Activated CD8-positive, alpha-beta memory T cell treated with anti-CD3 and anti-CD28 coated beads for 4 hours (primary cell): Measurements from ENCODE around the gene ACVR2B.

ENCODE experiments used
- DNase-seq, 2 donors: peaks; one replicate each; pipeline ENCODE4 v3.0.0-alpha.2; 2020; ENCODE audit warnings: low read depth in 2 of 2

ACVR2B gene

DNA sequence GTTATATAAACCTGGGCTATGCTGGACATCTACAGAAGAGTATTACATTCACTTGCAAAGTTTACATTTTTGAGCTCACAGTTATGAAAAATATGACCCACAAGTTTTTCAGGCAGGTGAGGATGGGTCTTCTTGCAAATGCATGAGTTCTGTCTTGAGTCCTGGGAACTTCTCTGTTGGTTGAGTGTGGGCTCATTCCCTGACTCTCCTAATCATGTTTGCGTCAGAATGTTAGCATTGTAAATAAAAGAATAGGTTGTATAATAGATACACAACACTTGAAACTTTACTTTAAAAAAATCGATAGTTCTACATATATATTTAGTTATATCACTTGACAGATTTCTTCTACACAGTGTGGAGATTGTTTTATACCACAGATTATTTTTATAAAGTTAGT is 35.3 kb downstream of the ACVR2B start:
- no peak for DNase-seq

GRCh38 chr3:38489766-38490165 is 36.1 kb downstream of the ACVR2B start:
- DNase-seq: no peak

GRCh38 chr3:38490281-38491030 is 36.8 kb downstream of the ACVR2B start:
- no peak for DNase-seq

DNA sequence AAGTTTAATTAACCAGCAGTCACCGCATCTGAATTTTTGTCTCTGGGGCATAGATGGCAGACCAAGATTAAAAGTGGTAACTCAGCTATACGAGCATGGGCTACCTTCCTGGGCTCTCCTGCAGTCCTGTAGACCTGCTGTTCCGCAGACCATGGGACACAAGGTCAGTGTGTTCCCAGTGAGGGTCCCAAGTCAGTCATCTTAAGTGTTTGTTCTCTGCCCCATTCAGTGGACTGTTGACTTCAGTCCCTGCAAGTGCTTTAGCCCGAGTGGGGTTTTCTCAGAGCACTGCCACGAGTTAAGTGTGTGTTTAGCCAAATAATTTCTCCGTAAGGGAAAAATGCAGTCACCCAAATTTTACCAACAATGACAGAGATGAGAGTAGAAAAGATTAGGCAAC is 37.5 kb downstream of the ACVR2B start:
- no peak for DNase-seq

DNA sequence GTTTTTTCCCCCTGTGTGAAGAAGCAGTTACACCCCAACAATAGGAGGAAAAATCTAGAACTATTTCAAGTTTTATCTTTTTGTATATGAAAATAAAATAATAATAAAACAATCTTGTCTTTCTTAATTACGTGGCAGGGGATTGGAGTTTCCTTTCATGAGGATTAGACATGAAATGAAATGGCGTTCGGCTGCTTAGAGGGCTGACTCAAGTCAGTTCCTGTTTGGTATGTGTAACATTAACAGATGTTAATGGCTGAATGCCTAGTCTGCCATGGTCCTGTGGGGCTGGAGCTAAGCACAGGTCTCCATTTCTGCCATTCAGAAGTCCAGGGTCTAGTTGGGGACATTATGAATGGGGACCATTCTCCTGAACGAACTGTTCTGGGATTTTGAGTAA is 39.3 kb downstream of the ACVR2B start:
- DNase-seq: no peak

- peak; percentile 87 to 92 for DNase-seq
Measured at GRCh38 chr3:38496131-38496910, 42.6 kb downstream of the ACVR2B start, which contains the start of gene EXOG. Gene EXOG (plus strand): TSS chr3:38496340. CDS start chr3:38496368, 28 bp downstream.

DNA sequence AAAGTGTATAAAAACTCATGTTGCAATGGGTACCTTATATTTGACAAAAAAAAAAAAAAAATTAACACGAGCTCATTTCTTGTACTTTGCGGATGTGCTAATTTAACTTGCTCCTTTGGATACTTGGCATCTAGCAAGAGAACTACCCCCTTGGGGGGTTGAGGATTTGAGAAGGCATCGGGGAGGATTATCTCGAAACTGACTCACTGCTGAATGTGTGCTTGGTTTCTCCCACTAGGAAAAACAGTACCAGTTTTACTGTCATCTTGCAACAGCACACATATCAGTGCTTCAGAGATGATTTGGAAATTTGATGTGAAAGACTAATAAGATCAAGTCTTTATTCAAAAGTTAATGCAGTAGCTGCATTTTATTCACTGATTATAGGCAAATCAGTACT is 43.3 kb downstream of the ACVR2B start:
- DNase-seq: no peak

DNA sequence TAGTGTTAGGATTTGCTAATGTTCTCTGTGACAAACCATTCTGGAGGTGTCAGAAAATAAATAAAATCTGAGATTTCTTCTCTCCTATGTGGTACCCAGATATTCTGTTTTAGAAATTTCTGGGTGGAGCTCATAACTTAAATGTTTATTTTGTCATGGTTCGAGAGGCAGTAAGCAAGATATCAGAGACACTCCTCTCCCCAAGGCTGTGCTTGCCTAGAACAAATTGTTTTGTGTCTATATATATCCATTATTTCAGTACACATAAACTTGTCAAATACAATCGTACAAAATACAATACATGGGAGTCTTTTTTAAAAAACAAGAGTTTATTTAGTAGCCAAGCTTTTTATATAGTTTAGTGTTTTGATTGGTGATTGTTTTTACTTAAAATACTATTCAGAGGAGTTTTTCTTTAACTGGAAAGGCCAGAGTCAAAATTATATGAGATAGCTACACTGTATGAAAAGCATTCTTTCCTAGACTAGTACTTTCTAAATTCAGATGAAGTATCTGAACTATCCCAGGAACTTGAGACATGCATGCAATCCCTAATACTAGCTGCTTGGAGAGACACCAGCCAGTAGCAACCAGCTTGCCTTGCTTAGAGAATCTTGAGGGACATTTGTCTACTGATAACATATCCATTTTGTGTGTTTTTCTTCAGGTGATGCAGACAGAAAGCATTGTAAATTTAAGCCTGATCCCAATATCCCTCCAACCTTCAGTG is 47.2 kb downstream of the ACVR2B start:
- DNase-seq: no peak

DNA sequence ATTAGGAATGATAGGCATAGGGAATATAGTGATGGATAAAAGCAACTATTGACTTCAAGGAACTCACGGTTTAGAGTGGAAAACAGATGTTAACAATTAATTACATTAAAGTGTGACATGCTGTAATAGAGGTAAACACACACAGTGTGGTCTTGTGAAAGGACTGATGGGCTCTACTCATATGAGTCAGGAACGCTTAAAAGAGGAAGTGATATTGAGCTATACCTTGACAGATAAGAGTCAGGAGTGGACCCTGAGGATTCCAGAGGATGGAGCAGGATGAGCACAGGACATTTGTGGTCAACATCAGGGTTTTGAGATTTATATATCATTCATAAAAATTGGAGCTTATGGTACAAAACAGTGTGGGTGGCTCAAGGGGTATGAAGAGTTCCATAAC is 53.4 kb downstream of the ACVR2B start:
- no peak for DNase-seq

GRCh38 chr3:38509732-38510131 is 56.0 kb downstream of the ACVR2B start:
- DNase-seq: no peak

DNA sequence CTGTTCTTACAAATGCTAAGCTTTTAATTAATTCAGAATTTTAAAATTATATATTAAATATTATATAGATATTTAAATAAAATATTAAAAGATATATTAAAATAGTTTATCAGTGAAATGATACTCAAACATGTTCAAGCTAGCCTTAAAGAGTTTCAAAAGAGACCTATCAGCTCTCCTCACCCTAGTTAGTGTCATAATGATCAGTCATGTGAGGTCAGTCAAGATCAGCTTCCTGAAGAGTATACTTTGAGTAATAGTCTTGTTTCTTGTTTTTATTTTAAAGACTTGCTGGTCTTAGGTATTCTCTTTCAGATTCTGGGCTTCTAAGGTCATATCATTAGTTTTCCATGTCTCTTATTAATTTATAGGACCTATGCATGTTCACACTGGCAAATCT is 56.9 kb downstream of the ACVR2B start:
- DNase-seq: no peak

- DNase-seq: no peak
Measured at GRCh38 chr3:38511546-38511945, 57.9 kb downstream of the ACVR2B start.

DNA sequence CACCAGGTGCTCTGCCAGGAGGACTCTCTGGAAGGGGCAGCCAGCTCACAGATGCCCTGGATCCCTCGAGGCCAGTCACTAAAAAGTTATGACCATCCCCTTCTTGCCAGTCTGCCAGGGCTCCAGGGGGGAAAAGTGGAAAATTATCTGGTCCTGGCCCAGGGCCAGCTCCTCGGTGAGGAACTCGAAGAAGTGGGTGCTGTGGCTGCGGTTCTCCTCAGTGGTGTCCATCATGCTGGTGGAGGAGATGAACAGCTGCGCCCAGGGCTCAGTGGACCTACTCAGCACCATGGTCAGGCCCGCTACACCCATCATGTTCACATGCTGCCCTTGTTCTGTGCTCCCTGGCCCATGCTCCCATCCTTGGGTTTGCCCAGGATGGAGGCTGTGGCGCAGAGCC is 61.7 kb downstream of the ACVR2B start:
- DNase-seq: no peak

DNA sequence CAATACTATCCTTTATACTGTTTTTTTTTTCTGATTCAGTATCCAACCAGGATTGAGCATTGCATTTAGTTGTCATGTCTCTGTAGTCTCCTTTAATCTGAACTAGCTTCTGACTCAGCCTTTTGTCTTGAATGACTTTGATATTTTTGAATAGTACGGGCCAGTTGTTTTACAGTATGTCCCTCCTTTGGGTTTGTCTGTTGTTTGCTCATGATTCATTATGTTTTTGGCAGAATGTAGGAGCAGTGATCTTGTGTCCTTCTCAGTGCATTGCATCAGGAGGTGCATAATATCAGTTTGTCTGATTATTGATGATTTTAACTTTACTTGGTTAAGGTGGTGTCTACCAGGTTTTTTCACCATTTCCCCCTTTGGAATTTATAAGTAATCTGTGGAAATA is 63.0 kb downstream of the ACVR2B start:
- DNase-seq: no peak

DNA sequence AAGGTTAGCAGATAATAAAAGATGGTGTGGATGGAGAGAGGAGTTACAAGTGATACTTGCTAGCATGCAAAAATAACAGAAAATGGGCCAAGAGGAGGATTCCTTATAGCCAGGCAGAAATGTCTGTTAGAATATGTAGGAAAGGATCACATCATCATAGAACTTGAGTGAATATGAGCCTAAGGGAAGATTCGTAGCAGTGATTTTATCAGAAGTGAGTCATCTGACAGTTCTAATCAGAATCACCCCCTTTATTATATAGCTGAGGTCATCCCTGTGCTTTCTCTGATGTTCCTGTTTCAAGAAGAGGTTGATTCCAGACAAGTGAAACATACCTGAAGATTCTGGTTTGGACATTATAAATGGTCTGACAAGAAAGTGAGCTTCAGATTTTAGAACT is 65.3 kb downstream of the ACVR2B start:
- no peak for DNase-seq

DNA sequence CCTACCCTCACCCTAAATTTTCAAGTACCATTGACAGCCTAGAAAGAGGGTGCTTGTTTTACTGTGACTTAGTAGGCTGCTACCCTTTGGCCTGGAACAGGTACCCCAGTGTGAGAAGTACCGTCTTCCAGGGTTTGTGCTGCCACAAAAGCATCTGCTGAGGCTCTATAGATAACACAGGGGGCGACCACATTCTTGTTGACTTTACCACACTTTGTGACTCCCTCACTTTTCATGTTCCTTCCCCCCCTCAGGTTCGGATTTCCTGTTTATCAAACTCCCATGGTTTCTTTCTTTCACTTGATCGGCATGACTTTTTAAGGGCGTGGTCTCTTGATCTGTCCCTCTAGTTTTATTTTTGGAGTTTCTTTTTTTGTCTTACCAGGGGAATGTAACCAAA is 66.0 kb downstream of the ACVR2B start:
- DNase-seq: no peak

GRCh38 chr3:38521391-38521987 is 67.8 kb downstream of the ACVR2B start:
- DNase-seq: peak in 1 of 2 donors; percentile 23

DNA sequence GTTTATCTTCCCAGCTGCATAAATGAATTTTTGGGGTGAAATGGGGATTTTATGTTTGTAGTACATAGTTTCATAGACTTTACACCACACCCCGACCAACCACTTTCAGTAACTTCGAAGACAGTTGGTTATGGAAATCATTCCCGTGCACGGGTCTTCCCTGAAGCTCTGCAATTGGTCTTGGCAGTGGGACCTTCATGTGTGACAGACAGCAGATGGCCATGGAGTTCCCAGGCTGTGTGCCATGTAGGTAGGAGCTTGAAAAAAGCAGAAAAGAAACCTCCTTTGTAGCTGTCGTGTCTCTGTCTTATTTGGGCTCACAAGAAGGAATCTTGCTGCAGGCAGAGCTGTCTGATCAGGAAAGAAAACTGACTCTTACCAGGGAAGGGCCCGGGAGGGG is 68.3 kb downstream of the ACVR2B start:
- no peak for DNase-seq

DNA sequence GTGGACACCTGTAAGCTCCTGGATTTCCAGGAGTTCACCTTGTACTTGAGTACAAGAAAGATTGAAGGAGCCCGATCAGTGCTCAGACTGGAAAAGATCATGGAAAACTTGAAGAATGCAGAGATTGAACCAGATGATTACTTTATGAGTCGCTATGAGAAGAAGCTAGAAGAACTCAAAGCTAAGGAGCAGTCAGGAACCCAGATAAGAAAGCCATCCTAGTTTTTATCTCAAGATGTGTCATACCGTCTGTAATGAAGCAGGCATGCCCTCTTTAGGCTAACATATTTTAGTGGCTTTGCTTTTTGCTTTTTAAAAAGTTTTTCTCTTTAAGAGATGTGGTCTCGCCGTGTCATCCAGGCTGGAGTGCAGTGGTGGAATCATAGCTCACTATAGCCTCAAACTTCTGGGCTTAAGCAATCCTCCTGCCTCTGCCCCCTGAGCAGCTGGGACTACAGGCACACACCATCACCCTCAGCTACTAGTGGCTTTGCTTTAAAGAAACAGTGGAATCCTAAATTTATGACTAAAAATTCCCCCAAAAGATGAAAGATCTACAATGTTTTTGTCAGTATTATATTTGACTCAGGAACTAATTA is 70.5 kb downstream of the ACVR2B start:
- DNase-seq: no peak

GRCh38 chr3:38526792-38527191 is 73.1 kb downstream of the ACVR2B start:
- DNase-seq: no peak

GRCh38 chr3:38528457-38528856 is 74.8 kb downstream of the ACVR2B start:
- no peak for DNase-seq

DNA sequence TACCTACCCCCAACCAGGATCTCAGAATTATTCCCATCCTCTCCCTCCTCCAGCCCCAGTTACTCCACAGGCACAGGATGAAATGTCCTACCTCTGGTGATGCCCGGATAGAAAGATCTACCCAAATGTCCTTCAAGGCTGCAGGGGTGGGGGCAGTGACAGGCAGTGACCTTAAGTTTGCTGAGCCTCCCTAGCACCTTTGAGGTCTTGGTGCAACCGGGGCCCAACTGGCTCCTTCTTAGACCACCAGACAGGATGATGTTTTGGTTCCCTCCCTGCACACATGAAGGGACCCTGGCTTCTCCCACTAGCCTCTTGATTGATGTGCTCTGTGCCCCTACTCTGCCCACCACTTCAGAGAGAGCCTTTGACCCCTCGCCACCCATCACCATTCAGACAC is 78.8 kb downstream of the ACVR2B start:
- DNase-seq: no peak
